HG02840 (cell line): ENCODE data around the gene INPP5J.

Experiments
- ATAC-seq: cut with Tn5 transposase; IDR thresholded peaks from one replicate; pipeline ENCODE4 v1.9.1; 2021; ENCODE audit warnings: mild to moderate bottlenecking, moderate library complexity, moderate number of reproducible peaks; ENCODE audit not compliant: unreplicated experiment, low FRiP score

The INPP5J gene

GRCh38 chr22:31179345-31179744 lies 56.6 kb downstream of the INPP5J start:
- no peak for ATAC-seq

GRCh38 chr22:31184015-31184414 lies 61.2 kb downstream of the INPP5J start:
- ATAC-seq = no peak
